ENCODE data around the gene SGCA. TPM values are rescaled to one million over a fixed set of nuclear protein-coding genes. Genes with fewer than 3 reads are reported as not detected.

The SGCA gene
- total RNA-seq, 2 donors from 2014 or later: not detected

- Mint-ChIP-seq H3K36me3 (ENCODE audit: low read depth) (no peaks in the 10 kb centered on the region), H3K4me1 (peaks cover 7% of the 10 kb centered on the region), H3K4me3 (no peak overlapping the region), H3K27ac (no peak overlapping the region), H3K9me3 (no peaks in the 10 kb centered on the region), H3K27me3 (no peaks in the 10 kb centered on the region)
- ATAC-seq (replicated peaks): no peak
Measured at GRCh38 chr17:50184611-50185398, 19.0 kb downstream of the SGCA start.

GRCh38 chr17:50185631-50186471, 20.0 kb downstream of the SGCA start:
- Mint-ChIP-seq H3K4me3 (no peak overlapping the region), H3K9me3 (no peaks in the 10 kb centered on the region), H3K36me3 (ENCODE audit: low read depth) (no peaks in the 10 kb centered on the region), H3K4me1 (peaks cover 7% of the 10 kb centered on the region), H3K27ac (no peak overlapping the region), H3K27me3 (no peaks in the 10 kb centered on the region)
- ATAC-seq (replicated peaks): no peak

- ATAC-seq (replicated peaks): no peak
- Mint-ChIP-seq H3K4me1 (peaks cover 7% of the 10 kb centered on the region), H3K27me3 (no peaks in the 10 kb centered on the region), H3K36me3 (ENCODE audit: low read depth) (no peaks in the 10 kb centered on the region), H3K4me3 (no peak overlapping the region), H3K9me3 (no peaks in the 10 kb centered on the region), H3K27ac (no peak overlapping the region)
Measured at GRCh38 chr17:50186661-50187393, 21.0 kb downstream of the SGCA start.

- Mint-ChIP-seq H3K27me3 (no peaks in the 10 kb centered on the region), H3K4me1 (peaks cover 7% of the 10 kb centered on the region), H3K27ac (no peak overlapping the region), H3K36me3 (ENCODE audit: low read depth) (no peaks in the 10 kb centered on the region), H3K4me3 (no peak overlapping the region), H3K9me3 (no peaks in the 10 kb centered on the region)
- no peak for ATAC-seq (replicated peaks)
Measured at GRCh38 chr17:50187394-50187725, 21.6 kb downstream of the SGCA start.

- Mint-ChIP-seq H3K9me3 (no peaks in the 10 kb centered on the region), H3K27ac (no peak overlapping the region), H3K27me3 (no peaks in the 10 kb centered on the region), H3K36me3 (ENCODE audit: low read depth) (no peaks in the 10 kb centered on the region), H3K4me1 (peaks cover 7% of the 10 kb centered on the region), H3K4me3 (no peak overlapping the region)
- ATAC-seq (replicated peaks): no peak
Measured at GRCh38 chr17:50187751-50188530, 22.1 kb downstream of the SGCA start.

- Mint-ChIP-seq H3K36me3 (ENCODE audit: low read depth) (no peaks in the 10 kb centered on the region), H3K4me1 (peaks cover 5% of the 10 kb centered on the region), H3K4me3 (no peak overlapping the region), H3K27me3 (no peaks in the 10 kb centered on the region), H3K27ac (no peak overlapping the region), H3K9me3 (no peaks in the 10 kb centered on the region)
- ATAC-seq (replicated peaks): no peak
Measured at GRCh38 chr17:50188531-50188920, 22.7 kb downstream of the SGCA start.

- no peak for ATAC-seq (replicated peaks)
- Mint-ChIP-seq H3K27ac (no peak overlapping the region), H3K4me3 (no peak overlapping the region), H3K27me3 (no peaks in the 10 kb centered on the region), H3K4me1 (peaks cover under 1% of the 10 kb centered on the region), H3K36me3 (ENCODE audit: low read depth) (no peaks in the 10 kb centered on the region), H3K9me3 (no peaks in the 10 kb centered on the region)
Measured at GRCh38 chr17:50188921-50189549, 23.2 kb downstream of the SGCA start.

- H3K4me1 Mint-ChIP-seq: no peaks in the 10 kb centered on the region
- ATAC-seq (replicated peaks): no peak
- no peaks in the 10 kb centered on the region for H3K36me3 Mint-ChIP-seq (ENCODE audit: low read depth)
- no peak overlapping the region for H3K4me3 Mint-ChIP-seq
- H3K27ac Mint-ChIP-seq: no peak overlapping the region
- H3K27me3 Mint-ChIP-seq: no peaks in the 10 kb centered on the region
- H3K9me3 Mint-ChIP-seq: no peaks in the 10 kb centered on the region
Measured at GRCh38 chr17:50189550-50190292, 23.9 kb downstream of the SGCA start.

- Mint-ChIP-seq H3K9me3 (no peaks in the 10 kb centered on the region), H3K36me3 (ENCODE audit: low read depth) (no peaks in the 10 kb centered on the region), H3K4me1 (no peaks in the 10 kb centered on the region), H3K4me3 (no peak overlapping the region), H3K27me3 (no peaks in the 10 kb centered on the region), H3K27ac (no peak overlapping the region)
- no peak for ATAC-seq (replicated peaks)
Measured at GRCh38 chr17:50190293-50190602, 24.4 kb downstream of the SGCA start.

- Mint-ChIP-seq H3K9me3 (no peaks in the 10 kb centered on the region), H3K27ac (no peak overlapping the region), H3K4me1 (no peaks in the 10 kb centered on the region), H3K27me3 (no peaks in the 10 kb centered on the region), H3K36me3 (ENCODE audit: low read depth) (no peaks in the 10 kb centered on the region), H3K4me3 (no peak overlapping the region)
- ATAC-seq (replicated peaks): no peak
Measured at GRCh38 chr17:50190603-50191358, 25.0 kb downstream of the SGCA start.

- Mint-ChIP-seq H3K36me3 (ENCODE audit: low read depth) (no peaks in the 10 kb centered on the region), H3K9me3 (no peaks in the 10 kb centered on the region), H3K27me3 (no peaks in the 10 kb centered on the region), H3K4me1 (no peaks in the 10 kb centered on the region), H3K4me3 (no peak overlapping the region), H3K27ac (no peak overlapping the region)
- no peak for ATAC-seq (replicated peaks)
Measured at GRCh38 chr17:50191359-50192143, 25.7 kb downstream of the SGCA start.

- H3K27ac Mint-ChIP-seq: no peak overlapping the region
- H3K9me3 Mint-ChIP-seq: no peaks in the 10 kb centered on the region
- no peak for ATAC-seq (replicated peaks)
- H3K4me3 Mint-ChIP-seq: no peak overlapping the region
- no peaks in the 10 kb centered on the region for H3K4me1 Mint-ChIP-seq
- no peaks in the 10 kb centered on the region for H3K27me3 Mint-ChIP-seq
- H3K36me3 Mint-ChIP-seq (ENCODE audit: low read depth): no peaks in the 10 kb centered on the region
Measured at GRCh38 chr17:50192144-50192617, 26.4 kb downstream of the SGCA start.

All from activated T-helper 17 cell treated with anti-CD3 and anti-CD28 coated beads, Interleukin-2, amount 50 U/mL, for 72 hours (primary cell).